ENCODE data around the gene NDUFB2. TPM values are rescaled to one million over a fixed set of nuclear protein-coding genes. Genes with fewer than 3 reads are reported as not detected.

Gene NDUFB2
- total and polyA plus RNA-seq, 9 of the 15 experiments (the other 6 are each of a cell fraction or from before 2014, with no cell fraction given): 220 to 2,075 (median 320) TPM

DNA sequence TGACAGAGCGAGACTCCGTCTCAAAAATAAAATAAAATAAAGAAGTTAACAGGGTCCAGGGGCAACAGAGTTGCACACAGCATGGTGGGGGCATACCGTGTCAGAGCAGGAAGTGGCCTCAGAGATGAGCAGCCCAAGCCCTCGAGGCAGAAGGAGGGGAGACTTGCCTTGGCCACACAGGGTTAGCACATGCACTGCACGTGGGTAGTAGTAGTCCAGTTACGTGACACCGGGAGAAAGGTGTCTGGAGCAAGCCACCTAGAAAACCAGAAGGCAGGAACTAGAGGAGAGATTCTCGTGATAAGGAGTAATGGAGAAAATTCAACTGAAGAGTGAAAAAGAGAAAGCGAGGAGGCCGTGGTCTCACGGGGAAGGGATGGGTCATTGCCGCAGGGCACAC, 46.1 kb upstream of the NDUFB2 start (continued):
- no peak for TF ChIP-seq NR3C1 (CRISPR knock-in tag; IDR thresholded peaks at IDR 0.05)
- TF ChIP-seq HDAC3 (IDR thresholded peaks at IDR 0.05; ENCODE audit: borderline replicate concordance, partially characterized antibody): no peak
- TF ChIP-seq, protein P1, sequence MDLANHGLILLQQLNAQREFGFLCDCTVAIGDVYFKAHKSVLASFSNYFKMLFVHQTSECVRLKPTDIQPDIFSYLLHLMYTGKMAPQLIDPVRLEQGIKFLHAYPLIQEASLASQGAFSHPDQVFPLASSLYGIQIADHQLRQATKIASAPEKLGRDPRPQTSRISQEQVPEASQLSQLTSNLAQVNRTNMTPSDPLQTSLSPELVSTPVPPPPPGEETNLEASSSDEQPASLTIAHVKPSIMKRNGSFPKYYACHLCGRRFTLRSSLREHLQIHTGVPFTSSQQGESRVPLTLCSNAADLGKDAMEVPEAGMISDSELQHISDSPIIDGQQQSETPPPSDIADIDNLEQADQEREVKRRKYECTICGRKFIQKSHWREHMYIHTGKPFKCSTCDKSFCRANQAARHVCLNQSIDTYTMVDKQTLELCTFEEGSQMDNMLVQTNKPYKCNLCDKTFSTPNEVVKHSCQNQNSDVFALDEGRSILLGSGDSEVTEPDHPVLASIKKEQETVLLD (IDR thresholded peaks at IDR 0.05): no peak
- no peak for TF ChIP-seq SIN3A (IDR thresholded peaks at IDR 0.05; ENCODE audit: borderline replicate concordance in 2 of 2, control insufficient read depth in 1 of 2, low read depth in 2 of 2, low read length in 2 of 2)
- no peak for TF ChIP-seq ZNF12 (CRISPR knock-in tag; IDR thresholded peaks at IDR 0.05)

DNA sequence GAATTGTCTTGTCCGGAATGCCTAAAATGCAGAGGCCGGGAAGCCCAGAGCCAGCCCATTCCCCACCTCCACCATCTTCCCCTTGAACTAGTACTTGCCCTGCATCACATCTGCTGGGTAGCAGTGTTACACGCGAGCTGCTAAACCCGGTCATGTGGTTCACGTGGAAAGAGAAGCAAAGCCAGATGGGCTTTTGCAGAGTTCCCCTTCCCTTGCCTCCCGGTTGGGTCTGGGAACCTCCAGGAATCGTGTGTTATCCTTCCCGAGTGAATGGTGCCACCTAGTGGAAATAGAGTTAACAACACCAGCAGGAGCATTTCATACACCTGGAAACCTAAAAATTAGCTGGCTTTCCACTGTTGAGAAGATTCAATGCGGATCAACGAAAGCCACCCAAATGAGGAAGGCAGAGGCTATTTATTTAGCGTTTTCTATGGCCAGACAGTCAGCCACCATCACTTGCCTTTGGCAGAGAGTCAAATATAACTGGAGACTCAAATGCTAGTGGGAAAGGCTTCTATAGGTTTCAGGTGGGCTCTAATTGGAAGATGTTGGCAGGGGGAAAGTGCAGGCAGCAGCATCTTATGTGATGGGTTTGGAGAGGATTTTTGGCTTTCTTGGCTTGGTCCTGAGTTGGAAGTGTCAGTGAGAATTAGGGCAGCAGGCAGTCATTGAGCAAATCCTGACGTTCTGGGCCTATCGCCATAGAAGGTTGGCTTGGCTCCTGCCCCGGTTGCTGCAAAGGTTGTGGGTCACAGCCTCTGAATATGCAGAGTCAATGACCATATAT, 43.0 kb upstream of the NDUFB2 start:
- peak; percentile 83 for ATAC-seq
- in situ Hi-C loops (cut with MboI) (no loop called here), intact Hi-C loops (cut with micrococcal nuclease) (loop anchor here (1.0 to 10.0 kb wide), 5 partner anchors 135 to 646 kb away; partner anchors contain the start of gene KDM7A)
- H3K9me3 ChIP-seq (replicated peaks; ENCODE audit: control insufficient read depth, insufficient read depth, low read depth, low read length): no peaks in the 10 kb centered on the region
- peak overlapping the region; percentile 29; the same call in 1 of the 2 replicates for H3K4me2 ChIP-seq (ENCODE audit: insufficient read depth, low read length)
- peaks cover 50 to 84% of the 10 kb centered on the region in 2 experiments; a peak in 4 of 5 replicates for H3K27me3 ChIP-seq (ENCODE audit: control insufficient read depth in 2 of 2, insufficient read depth in 2 of 2, low read length in 2 of 2)
- no peaks in the 10 kb centered on the region; a peak in 2 of 5 replicates for H3K4me1 ChIP-seq (replicated peaks in 1 of 2; ENCODE audit: control insufficient read depth in 2 of 2, insufficient read depth in 2 of 2, low read length in 2 of 2)
- no peaks in the 10 kb centered on the region; the same call in none of the 2 replicates for H4K20me1 ChIP-seq (replicated peaks; ENCODE audit: control insufficient read depth, insufficient read depth, low read length)
- no peak overlapping the region for H3K27ac ChIP-seq (ENCODE audit: extremely low read depth, low read depth, low read length)
- no peak overlapping the region for H3K4me3 ChIP-seq
- no peaks in the 10 kb centered on the region for H3K9me1 ChIP-seq (ENCODE audit: control insufficient read depth, insufficient read depth, low read length)
- WGBS (ENCODE audit: insufficient coverage, low coverage, missing lambda C conversion rate): 14% methylated on average over 15 of the region's 15 CpGs
- DNase-seq (ENCODE audit: extremely low read depth in 1 of 4, low spot score in 3 of 4): peak; percentile 77 to 84 (median 81)
- ChIA-PET POLR2A (interaction anchor here (0.7 to 1.0 kb wide), 5 partner anchors 18 to 643 kb away, joined by 3 to 4 read pairs (median 3); no protein-coding TSS in a partner anchor), CTCF (ENCODE audit: low intra/inter-chr PET ratio) (interaction anchor here (1.6 to 3.3 kb wide), 2 partner anchors 135 to 177 kb away, joined by 31 read pairs; no protein-coding TSS in a partner anchor)
- no peak overlapping the region for H3K9ac ChIP-seq (ENCODE audit: insufficient read depth in 1 of 2, low read depth in 2 of 2, low read length in 2 of 2)
- peak overlapping the region; percentile 48; the same call in 1 of the 2 replicates for H2AFZ ChIP-seq (ENCODE audit: low read depth, low read length)
- no peaks in the 10 kb centered on the region for H3K36me3 ChIP-seq (ENCODE audit: control insufficient read depth, insufficient read depth, low read length)
- no TSS peak for BruUV-seq (replicated peaks)
- H3K79me2 ChIP-seq (ENCODE audit: control insufficient read depth, insufficient read depth, low read length): no peaks in the 10 kb centered on the region
- FAIRE-seq: peak; percentile 95
- TF ChIP-seq FOXK2 (conservative IDR thresholded peaks at IDR 0.05 in 1 of 2, IDR thresholded peaks at IDR 0.05 in 1 of 2; ENCODE audit: low read depth in 2 of 2) (peak; percentile 14 to 52; a peak in 1 of 4 replicates), ESRRB (CRISPR knock-in tag; IDR thresholded peaks at IDR 0.05; ENCODE audit: borderline replicate concordance) (no peak), FOXJ2 (tag; IDR thresholded peaks at IDR 0.05) (no peak), JUND (IDR thresholded peaks at IDR 0.05; ENCODE audit: borderline replicate concordance, low read depth, low read length) (no peak), JUND (tag; IDR thresholded peaks at IDR 0.05; ENCODE audit: borderline replicate concordance, low read depth, low read length) (no peak; the same call in 2 of the 3 replicates), ARID2 (IDR thresholded peaks at IDR 0.05) (peak; percentile 80)

Measured in K562 (cell line).